HepG2 (cell line): ENCODE results near the gene GAGE12J.

Experiments used
- E2F2 ChIP-seq: sonication (generic); formaldehyde crosslinking; IDR thresholded peaks from 2 replicates; pipeline ENCODE4 v1.4.0; 2020; ENCODE audit warnings: missing genetic modification reagents, borderline replicate concordance
- E2F5 ChIP-seq: sonication (generic); formaldehyde crosslinking; conservative IDR thresholded peaks from 2 replicates; pipeline ENCODE4 v1.4.0; 2020; ENCODE audit warnings: missing genetic modification reagents
- HNRNPL ChIP-seq: fragments of 200-400 bp; formaldehyde crosslinking; IDR thresholded peaks from 2 replicates; pipeline ENCODE4 v1.6.1; 2017; ENCODE audit warnings: mild to moderate bottlenecking, low read depth, low read length
- KLF16 ChIP-seq, 2 experiments: sonication (generic) in 1 of 2; formaldehyde crosslinking in 1 of 2; IDR thresholded peaks; 2 replicates each; pipeline versions ENCODE4 v1.6.1 to v1.8.0; 2016 to 2023; ENCODE audit warnings: missing genetic modification reagents in 2 of 2, missing compliant biosample characterization in 1 of 2
- NR3C1 ChIP-seq: sonication (generic); formaldehyde crosslinking; IDR thresholded peaks from 2 replicates; pipeline ENCODE4 v1.4.0; 2020; ENCODE audit warnings: missing genetic modification reagents
- POLR2A ChIP-seq, 2 experiments: IDR thresholded peaks; 2 replicates each; pipeline ENCODE4 v1.6.1; 2011; ENCODE audit warnings: low read depth in 2 of 2, low read length in 2 of 2, mild to moderate bottlenecking in 1 of 2, moderate library complexity in 1 of 2; ENCODE audit not compliant: insufficient read depth in 1 of 2
- ZMYM4 ChIP-seq: sonication (generic); formaldehyde crosslinking; IDR thresholded peaks from 2 replicates; pipeline ENCODE4 v1.8.1; 2023; ENCODE audit warnings: mild to moderate bottlenecking, missing genetic modification reagents
- ZNF644 ChIP-seq: IDR thresholded peaks from 2 replicates; pipeline ENCODE4 v1.6.1; 2016; ENCODE audit warnings: low read depth

GRCh38 chrX:49286136-49286535, 35.7 kb upstream of the GAGE12J start:
- no peak for TF ChIP-seq ZNF644 (CRISPR knock-in tag)
- no peak for TF ChIP-seq POLR2A (IDR thresholded peaks at IDR 0.05; ENCODE audit: insufficient read depth in 1 of 2, low read depth in 2 of 2, low read length in 2 of 2)
- no peak for TF ChIP-seq E2F5 (CRISPR knock-in tag)
- no peak for TF ChIP-seq NR3C1 (CRISPR knock-in tag)
- TF ChIP-seq KLF16 (CRISPR knock-in tag; IDR thresholded peaks at IDR 0.05) = no peak
- no peak for TF ChIP-seq ZMYM4 (CRISPR knock-in tag)
- no peak for TF ChIP-seq E2F2 (CRISPR knock-in tag)
- TF ChIP-seq HNRNPL = no peak
